GM18508 (cell line): ENCODE results near the gene FRAS1.
"Not testable (repeated sequence)": the region's sequence is repeated elsewhere in the genome, so short reads cannot be mapped to it uniquely, and the experiment has no call there.

ENCODE experiments used
- ATAC-seq: cut with Tn5 transposase; IDR thresholded peaks from one replicate; pipeline ENCODE4 v1.9.1; 2021; ENCODE audit warnings: moderate number of reproducible peaks; ENCODE audit not compliant: insufficient read depth, unreplicated experiment

FRAS1 gene

GRCh38 chr4:78409612-78410202 lies 352.6 kb downstream of the FRAS1 start:
- ATAC-seq = no peak

GRCh38 chr4:78410225-78410624 lies 353.1 kb downstream of the FRAS1 start:
- ATAC-seq = no peak

GRCh38 chr4:78410676-78411075 lies 353.6 kb downstream of the FRAS1 start:
- no peak for ATAC-seq

- ATAC-seq = no peak
These were observed 357.0 kb downstream of the FRAS1 start for GRCh38 chr4:78414116-78414515.

GRCh38 chr4:78417603-78418002 lies 360.5 kb downstream of the FRAS1 start:
- no peak for ATAC-seq

- ATAC-seq = no peak
These were observed 361.3 kb downstream of the FRAS1 start for GRCh38 chr4:78418406-78418805.

DNA sequence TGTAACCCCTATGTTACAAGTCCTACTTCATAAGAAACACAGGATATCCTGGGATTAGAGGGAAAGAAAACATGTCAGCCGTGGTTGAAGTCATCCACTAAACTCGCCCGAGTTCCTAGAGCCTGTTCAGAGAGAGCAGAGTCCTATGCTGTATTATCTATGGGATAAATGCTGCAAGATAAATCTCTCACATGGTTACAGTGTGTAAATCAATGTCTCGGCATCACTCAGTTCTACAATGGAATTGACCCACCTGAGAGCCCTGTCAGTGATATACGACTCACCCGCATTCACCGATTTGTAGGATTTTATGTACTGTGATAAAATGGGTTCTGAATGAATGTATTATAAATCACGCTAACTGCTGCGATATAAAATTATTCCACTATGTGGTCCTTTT lies 366.7 kb downstream of the FRAS1 start:
- no peak for ATAC-seq

DNA sequence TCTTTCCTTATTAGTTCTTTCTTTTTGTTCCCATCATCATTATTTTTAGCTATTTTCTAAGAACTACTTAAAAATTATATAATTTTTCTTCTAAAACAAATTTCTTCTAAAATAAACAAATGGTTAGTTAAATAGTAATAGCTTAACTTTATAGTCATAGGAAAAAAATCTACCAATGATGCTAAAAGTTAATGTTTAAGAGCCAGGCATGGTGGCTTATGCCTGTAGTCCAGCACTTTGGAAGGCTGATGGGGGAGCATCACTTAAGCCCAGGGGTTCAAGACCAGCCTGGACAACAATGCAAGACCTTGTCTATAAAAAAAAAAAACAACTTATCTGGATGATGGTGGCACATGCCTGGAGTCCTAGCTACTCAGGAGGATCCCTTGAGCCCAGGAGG lies 367.3 kb downstream of the FRAS1 start:
- ATAC-seq = no peak

DNA sequence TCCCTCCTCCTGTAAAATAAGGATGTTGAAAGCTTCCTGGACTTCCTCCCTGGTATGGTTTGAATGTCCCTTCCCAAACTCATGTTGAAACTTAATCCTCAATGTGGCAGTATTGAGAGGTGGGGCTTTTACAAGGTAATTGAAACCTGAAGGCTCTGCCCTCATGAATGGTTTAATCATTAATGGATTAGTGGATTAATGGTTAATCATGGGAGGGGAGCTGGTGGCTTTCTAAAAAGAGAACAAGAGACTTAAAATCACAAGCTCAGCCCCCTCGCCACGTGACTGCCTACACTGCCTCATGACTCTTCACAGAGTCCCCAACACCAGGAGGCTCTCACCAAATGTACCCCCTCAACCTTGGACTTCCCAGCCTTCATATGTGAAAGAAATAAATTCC lies 369.8 kb downstream of the FRAS1 start:
- ATAC-seq = peak; percentile 43

DNA sequence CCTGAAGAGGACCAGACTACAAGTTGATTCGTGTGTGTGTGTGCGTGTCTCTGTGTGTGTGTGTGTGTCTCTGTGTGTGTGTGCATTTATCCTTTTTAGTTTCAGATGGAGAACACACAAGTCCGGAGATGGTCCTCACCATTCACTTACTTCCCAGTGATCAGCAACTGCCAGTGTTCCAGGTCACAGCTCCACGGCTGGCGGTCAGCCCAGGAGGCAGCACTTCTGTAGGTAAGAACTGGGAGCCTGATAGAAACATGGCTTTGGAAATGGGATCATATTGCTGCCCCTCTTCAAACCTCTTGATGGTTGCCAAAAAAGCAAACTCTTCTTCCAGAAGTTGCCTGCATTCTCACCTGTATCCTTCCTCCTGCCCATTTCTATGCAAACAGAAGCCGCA lies 371.9 kb downstream of the FRAS1 start:
- no peak for ATAC-seq

DNA sequence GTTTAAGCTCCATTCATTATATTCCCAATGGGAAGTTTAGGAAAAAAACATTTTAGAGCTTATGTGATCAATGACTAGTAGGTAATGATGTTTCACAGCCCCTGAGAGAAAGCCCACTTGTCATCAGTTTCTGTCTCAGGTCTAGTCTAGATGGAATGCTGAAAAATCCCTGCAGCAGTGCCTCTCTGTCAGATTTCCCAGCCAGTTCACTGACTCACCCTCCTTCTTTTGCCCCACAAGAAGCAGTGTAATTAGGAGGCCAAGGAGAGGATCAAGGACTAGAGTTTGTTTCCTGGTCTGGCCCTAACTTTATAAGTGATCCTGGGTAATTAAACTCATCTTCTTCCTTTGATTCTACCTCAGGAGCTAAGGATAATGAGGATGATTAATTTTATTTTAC lies 375.8 kb downstream of the FRAS1 start:
- no peak for ATAC-seq

DNA sequence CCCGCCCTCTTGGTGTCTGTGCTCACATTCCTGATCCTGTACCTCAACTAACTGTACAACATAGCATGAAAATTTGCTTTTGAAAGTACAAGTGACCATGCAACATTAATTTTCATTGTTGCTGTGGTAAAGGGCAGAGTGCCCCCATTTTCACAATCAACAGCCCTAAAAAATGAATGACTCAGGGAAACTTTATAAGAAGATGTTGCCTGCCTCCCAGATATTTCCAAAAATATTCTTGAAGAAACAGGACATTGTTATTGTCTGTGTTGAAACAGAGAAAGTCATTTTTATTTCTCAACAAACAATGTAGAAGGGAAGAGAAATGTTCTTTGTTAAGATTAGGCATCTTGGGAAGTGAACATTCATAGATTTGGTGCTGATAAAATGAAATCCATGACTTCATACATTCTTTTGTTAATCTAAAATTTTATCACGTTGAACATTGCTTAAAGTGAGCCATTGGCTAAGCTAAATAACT lies 380.5 kb downstream of the FRAS1 start:
- no peak for ATAC-seq

GRCh38 chr4:78439328-78439727 lies 382.2 kb downstream of the FRAS1 start:
- ATAC-seq = no peak

- no peak for ATAC-seq
These were observed 384.6 kb downstream of the FRAS1 start for GRCh38 chr4:78441756-78442155.

GRCh38 chr4:78446619-78447018 lies 389.5 kb downstream of the FRAS1 start:
- no peak for ATAC-seq

GRCh38 chr4:78451407-78451806 lies 394.3 kb downstream of the FRAS1 start:
- ATAC-seq = no peak

GRCh38 chr4:78454016-78454415 lies 396.9 kb downstream of the FRAS1 start:
- no peak for ATAC-seq

DNA sequence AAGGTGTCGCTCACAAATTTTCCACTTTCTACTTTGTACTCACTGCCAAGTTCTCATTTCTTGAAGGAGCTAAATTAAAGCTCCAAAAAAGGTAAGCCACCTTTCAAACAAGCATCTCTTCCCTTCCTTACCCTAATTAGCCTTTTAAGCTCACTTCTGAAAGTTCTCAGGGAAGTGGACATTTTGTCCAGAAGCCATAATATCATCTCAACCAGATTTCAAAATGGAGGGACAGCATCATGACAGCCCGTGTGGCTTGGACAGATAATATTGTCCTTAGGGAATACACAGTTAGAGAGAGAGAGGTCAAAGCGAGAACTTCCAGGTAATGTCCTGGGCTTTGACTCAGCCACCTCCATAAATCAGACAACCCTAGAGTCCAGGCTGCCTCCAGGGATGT lies 400.6 kb downstream of the FRAS1 start:
- no peak for ATAC-seq

DNA sequence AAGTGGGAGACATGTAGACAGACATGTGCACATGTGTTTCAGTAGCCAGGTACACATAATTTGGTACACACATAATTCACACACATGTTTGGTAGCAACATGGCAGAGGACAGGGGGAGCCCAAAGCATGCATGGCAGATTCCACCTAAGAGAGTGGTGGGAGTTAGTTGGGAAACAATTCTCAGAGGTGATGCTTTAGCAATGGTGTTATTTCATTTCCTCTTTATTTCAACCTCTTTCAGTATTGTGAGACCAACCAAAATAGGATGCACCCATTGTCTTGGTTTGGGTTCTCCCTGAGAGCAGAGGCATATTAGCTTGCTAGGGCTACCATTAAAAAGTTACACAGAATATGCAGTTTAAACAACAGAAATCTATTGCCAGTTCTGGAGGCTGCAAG lies 402.2 kb downstream of the FRAS1 start:
- no peak for ATAC-seq

DNA sequence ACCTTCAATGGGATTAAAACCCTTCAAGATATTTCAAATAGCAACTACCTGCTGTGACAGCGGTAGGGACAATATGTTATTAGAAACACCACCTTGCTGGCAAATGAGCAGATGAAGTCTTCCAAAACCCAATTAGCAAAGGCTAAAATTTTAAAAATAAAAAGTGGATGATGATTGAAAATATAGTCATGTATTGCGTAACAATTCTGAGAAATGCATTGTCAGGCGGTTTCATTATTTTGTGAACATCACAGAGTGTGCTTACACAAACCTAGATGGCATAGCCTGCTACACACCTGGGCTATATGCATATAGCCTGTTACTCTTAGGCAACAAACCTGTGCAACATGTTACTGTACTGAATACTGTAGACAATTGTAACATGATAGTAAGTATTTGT lies 403.2 kb downstream of the FRAS1 start:
- no peak for ATAC-seq

- ATAC-seq = no peak
These were observed 407.1 kb downstream of the FRAS1 start for GRCh38 chr4:78464265-78464664.

DNA sequence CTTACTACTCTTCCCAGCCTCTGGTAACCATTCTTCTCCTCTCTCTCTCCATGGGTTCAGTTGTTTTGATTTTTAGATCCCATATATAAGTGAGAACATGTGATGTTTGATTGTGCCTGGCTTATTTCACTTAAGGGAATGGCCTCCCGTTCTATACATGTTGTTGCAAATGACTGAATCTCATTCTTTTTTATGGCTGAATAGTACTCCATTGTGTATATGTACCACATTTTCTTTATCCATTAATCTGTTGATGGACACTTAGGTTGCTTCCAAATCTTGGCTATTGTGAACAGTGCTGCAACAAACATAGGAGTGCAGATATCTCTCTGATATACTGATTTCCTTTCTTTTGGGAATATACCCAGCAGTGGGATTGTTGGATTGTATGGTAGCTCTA lies 410.1 kb downstream of the FRAS1 start:
- not testable (repeated sequence) for ATAC-seq

- ATAC-seq = no peak
These were observed 411.1 kb downstream of the FRAS1 start for GRCh38 chr4:78468272-78468671.
